GM18907 (cell line): Measurements from ENCODE around the gene MYH10.

ENCODE experiments used
- ATAC-seq: cut with Tn5 transposase; IDR thresholded peaks from one replicate; pipeline ENCODE4 v1.9.1; 2021; ENCODE audit warnings: mild to moderate bottlenecking, moderate library complexity; ENCODE audit not compliant: unreplicated experiment

Gene MYH10

DNA sequence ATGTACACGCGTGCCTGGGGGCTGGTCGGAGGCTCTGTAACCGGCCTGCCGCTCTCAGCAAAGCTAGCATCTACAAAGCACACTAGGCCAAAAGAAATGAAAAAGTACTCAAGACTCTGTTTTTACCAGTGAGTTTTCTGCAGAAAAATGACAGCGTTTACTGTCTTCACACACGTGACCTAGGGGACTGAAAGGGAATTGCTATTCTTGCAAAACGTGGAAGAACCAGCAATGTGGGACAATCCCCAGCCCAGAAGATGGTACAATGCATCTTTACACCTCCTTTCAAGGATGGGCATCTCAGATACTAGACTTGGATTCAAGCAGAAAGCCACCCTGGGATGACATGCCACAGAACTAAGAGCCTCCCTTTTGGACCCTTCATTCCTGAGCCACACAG lies 153.4 kb downstream of the MYH10 start:
- no peak for ATAC-seq

DNA sequence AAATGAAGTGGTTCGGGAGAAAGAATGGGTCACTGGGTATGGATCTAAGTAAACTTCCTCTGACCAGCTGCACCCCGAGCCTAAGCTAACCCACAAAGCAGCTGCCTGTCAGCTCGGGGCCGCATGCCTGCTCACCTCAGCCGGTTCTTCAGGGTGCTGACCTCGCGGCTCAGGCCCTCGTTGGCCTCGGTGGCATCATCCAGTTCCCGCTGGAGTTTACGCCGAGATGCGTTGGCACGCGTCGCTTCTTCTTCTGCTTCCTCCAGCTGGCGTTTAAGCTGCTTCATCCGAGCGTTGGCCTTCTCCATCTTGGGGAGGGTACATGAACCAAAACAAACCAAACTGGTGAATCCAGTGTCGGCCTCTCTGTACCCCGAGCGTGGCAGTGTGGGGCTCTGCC lies 153.8 kb downstream of the MYH10 start:
- no peak for ATAC-seq

DNA sequence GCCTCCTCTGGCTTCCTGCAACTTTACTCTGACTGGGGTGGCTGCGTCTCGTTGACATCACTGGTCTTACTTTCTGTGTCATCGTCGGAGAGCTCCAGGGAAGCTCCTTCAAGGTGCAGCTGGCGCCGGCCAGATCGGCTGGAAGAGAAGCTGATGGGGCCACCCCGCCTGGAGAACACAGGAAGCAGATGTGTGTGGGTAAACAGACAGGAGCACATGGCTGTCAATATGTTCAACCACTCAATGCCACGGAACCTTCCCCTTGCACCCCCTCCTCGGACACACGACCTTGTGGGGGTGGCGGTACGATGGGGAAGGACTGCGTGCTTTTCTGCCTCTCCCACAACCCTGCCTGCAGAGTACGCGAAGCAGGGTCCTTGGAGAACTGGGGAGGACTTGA lies 154.7 kb downstream of the MYH10 start:
- no peak for ATAC-seq

DNA sequence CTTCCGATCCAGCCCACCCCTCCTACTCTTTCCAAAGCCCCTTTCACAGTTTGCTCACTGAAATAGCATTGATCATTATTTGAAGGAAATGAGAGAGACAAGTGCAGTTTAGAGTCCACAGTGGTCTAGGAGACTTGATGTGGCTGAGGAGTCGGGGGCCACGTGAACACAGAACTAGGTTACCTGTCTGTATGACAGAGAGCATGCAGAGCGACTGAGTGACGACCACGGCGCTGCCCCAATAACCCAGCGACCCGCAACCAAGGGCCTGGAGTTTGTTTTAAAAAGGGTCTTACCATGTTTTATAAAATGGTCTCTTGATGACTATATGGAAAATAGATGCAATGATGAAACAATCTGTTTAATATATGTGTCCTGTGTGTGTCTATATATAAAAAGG lies 155.3 kb downstream of the MYH10 start:
- no peak for ATAC-seq

DNA sequence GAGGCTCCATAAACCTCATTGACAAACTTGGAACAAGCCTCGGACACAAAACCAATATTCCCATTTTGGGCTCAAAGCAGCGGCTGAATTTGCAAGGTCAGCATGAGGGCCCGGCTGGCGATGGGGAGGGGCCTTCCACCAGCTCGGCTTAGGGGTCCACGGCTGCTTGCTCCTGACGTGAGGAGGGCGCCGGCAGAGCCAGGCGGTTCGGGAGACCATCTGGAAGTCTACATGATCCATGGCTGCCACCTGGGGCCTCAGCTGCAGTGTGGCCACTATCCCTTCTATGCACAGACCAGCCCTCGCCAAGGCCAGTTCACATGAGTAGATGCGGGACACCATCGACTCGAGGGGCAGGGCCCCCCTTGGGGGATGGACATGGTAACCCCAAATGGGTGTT lies 155.7 kb downstream of the MYH10 start:
- ATAC-seq: no peak

DNA sequence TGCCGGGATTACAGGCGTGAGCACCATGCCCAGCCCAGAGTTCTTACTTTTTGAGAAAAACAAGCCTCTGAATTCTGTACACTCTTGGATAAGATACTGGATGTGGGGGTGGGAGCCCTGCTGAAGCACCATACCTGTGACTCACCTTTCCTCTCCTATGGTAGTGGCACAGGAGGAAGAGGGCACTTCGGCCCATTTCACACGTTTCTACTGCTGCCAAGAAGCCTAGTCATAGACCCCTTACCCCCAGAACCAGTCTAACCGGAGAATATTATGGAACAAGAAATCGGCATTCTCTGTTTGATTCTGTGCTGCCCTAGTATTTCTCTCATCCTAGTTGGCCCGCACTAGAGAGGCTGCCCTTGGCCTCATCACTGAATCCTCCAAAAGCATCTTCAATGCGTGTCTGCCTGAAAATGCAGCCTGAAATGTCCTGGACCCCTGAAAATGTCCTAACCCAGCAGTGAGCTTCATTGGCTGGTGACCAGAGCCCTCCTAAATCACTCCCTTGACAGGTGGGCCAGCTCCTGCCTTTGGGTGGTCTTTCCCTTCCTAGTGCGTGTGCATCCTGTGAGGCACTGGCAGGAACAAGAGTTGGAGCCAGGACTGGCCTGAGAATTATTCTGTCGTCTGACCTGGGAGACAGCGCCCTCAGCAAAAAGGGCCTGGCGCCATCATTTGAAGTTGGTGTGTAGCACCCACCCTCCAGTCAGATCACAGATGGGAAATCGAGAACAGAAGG lies 156.9 kb downstream of the MYH10 start:
- no peak for ATAC-seq

DNA sequence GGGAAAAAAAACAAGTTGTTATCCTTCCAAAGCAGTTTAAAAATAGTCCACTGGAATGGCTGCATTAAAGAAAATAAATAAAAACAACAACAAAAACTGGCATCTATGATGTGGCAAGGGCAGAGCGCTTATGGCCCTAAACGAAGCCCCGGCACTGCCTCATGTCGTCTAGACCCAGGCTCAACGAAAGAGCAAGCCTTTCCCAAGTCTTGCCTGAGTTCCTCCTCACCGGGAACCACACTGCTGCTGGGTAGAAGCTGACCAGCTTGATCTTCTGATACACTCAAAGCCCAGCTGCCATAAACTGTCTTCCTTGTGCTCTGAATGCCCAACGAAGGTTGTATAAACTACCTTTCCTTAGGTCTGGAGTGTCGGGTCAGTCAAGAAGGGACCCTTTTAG lies 157.9 kb downstream of the MYH10 start:
- ATAC-seq: no peak

DNA sequence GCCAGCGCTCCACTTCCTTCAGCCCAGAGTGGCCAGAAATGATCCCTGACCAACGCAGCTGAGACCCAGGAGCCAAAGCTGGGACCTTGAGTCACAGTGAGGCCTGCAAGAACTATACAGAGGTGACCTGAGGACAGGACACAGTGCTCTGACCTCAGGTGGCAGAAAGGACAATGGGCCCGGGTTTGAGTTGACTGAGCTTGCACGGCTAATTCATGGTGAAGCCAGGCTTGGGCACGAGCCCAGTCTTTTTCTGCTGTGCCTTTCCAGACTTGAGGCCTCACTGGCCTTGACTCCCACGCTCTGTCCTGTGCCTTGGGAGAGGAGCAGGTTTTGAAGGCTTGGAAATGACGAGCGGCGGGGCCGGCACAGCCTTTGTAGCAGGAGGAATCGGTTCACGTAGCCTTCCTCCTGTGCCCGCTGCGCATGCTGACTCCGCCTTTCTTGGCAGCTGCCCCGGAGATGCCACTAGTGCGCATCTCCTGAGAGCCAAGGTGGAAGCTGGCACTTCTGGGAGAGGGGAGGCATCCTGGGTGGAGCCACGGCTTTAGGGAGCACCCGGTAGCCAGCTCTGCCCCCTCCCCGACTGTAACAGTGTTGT lies 160.0 kb downstream of the MYH10 start:
- no peak for ATAC-seq

DNA sequence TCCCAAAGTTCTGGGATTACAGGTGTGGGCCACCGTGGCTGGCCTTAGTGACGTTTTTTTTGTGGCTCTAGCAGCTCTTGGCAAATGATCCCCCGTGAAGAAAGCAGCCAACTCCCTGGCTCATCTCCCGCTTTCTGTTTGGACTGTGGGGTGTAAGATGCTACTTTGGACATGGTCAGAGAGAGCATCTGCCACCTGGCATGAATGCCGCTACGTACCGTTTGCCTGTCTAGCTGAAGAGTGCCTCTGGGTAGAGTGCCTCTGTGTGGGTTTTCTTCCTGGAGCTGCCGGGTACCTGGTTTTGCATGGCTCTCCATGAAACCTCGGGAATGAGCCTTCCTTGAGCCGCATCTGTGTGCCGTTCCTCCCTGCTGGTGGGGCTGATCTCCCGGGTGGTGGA lies 160.6 kb downstream of the MYH10 start:
- ATAC-seq: no peak

DNA sequence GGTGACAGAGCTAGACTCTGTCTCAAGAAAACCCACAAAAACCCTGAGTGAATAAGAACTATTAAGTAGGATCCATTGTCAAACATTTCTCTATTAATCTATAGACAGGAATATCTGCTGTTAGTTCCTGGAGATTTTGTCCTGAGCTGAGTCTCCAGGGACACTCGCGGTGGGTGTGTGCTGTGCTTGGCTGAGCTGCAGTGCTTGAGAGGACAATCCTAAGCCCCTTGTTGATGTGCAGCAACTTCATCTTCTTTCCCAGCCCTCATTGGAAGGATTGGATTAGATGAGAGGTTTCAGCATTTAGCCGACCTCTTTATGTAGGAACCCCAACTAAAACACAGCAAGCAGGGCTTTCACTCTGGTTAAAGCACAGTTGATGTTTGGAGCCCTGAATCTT lies 161.5 kb downstream of the MYH10 start:
- no peak for ATAC-seq

DNA sequence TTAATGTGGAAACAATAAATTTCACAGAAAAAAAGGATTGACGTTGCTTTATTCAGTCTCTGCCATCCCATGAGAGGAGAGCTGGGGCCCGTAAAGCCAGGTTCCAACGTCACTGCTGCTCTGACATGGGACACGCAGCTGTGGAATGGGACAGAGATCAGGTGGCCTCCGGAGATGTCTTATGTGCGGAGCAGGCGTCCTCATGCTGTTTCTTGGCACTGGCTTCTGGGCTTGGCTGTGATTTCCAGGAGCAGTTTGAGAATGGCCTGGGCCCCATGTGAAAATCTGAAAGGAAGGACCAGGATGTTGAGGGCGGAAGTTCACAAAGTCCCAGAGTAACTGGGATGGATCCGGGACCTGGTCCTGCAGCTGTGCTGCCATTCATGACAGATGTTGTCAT lies 162.4 kb downstream of the MYH10 start:
- no peak for ATAC-seq

DNA sequence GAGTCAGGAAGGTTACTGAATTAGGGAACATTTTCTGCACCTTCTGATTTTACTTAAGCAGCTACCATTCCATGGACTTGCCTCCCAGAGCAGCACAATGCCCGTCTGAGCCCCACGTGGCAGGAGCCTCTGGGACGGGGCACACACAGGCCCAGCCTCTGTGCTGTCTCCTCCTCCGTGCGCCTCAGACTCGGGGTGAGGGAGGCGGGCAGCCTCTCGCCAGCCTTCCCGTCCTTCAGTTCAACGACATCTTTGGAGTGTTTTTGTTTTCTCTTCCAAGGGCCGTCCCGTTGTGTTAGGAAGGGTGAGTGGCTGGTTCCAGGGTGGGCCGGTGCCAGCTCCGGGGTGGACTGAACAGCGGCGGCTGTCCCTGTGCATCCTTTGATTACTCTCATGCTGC lies 163.0 kb downstream of the MYH10 start:
- no peak for ATAC-seq

DNA sequence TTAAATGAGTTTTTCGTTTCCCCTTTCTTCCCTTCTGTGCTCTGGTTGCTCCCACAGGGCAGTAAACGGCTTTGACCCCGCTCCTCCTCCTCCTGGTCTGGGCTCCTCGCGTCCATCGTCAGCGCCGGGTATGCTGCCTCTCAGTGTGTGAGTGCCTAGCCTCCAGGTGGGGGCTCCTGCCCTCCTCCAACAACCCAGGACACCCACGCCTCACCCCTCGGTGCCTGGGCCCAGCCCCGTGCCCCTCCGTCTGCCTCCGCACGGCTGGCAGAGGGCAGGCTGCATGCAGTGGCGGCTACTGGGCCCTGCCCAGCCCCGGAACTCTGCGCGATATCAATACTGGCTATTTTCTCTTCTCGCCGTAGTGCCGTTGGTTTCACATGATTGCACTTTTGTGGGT lies 163.7 kb downstream of the MYH10 start:
- ATAC-seq: no peak

DNA sequence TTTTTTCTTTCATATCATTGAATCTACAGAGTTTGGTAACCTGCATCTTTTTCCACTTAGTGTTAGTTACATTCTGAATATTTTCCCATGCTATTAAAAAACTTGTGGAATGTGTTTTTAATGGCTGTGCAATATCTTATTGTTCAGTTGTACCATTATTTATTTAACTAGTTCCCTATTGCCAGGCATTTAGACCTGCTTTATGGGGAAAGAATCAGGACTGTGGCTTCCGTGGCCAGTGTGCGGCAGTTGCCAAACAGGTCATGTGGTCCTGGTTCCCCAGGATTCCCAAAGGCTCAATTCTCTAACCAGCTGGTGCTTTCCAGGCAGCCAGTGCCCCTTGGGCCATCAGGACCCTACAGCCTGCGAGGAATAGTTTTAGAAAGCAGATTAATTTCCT lies 164.1 kb downstream of the MYH10 start:
- no peak for ATAC-seq

DNA sequence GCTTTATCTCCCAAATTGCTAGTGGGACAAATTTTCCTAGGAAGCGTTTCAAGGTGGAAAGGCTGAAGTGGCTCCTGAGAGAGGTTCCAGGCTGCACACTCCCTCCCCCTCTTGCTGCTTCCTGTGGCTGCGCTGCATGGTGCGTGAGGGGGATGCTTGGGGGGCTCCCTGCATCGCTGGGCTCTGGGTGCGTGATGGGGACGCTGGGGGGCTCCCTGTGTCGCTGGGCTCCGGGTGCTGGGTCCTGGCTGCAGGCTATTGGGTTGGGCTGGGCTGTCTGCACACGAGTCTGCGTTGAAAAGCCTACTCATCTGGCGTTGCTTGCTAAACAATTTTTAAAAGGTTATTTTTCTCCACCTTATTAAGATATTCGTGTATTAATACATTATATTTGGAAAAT lies 164.8 kb downstream of the MYH10 start:
- ATAC-seq: no peak

DNA sequence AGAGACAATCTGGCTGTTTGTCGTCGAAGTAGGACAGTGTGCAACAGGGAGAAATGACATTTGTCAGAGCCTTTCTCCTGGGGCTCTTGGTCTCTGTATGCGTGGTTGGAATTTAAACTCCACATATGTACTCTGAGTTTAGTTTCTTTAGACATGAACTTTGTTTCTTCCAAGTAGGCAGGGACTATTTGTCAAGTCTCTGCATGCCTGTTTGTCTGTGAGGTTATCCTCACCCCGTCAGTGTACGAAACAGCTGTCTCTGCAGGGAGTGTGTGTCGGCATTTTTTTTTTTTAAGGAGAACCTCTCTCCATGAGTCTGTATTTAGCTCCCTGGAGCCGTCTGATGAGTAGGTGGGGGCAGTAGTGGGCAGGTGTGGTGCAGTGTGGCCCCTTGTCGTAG lies 165.2 kb downstream of the MYH10 start:
- ATAC-seq: no peak

DNA sequence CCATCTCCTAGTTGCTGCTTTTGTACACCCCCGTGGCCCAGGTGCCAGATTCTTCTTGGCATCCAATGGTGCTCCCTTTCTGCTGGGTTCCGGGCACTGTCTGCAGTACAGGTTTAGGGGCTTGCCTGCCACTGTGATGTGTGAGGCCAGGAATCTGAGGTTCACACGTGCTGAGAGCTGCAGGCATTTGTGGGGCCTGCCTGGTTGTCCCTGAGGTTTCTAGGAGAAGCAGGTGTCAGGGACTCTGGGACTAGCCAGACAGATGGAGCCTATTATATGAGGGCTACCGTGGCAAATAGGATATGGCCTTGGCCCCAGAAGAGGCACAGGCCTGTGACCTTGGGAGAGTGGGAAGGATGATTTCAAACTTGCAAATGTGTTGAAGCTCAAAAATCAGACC lies 165.6 kb downstream of the MYH10 start:
- ATAC-seq: no peak

DNA sequence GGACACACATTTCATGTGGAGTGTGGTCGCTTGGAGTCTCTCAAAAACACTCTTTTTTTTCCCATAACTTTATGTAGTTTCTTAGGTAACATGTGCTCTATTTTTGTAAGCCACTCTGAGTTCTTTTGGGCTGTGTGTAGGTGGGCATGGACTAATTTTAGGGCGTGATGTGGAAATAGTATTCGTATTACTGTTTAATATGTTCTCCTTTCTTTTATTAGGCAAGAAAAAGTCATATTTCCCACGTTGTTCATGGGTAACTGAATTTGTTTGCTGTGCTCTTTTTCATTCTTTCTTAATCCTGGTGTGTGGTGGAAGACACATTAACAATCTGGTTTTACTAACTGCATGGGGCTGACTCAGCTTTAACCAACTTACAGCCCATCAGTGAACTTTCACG lies 167.4 kb downstream of the MYH10 start:
- no peak for ATAC-seq

DNA sequence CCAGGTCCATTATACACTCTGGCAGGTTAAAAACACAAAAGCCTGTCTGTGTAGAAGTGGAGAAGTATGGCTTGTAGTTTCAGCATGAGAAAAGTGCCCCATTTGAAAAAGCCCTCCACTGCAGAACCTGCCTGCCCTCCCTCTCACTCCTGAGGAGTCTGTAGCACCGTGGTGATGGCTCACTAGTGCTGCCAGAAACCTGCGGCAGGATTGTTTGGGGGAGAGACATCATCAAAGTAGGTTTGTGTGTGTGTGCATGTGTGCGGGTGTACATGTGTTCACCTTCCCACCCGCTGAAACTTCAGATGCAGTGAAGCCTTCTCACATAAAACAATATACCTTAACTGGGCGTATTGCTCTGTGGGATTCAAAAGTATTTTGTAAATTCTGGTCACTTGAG lies 168.0 kb downstream of the MYH10 start:
- ATAC-seq: no peak

DNA sequence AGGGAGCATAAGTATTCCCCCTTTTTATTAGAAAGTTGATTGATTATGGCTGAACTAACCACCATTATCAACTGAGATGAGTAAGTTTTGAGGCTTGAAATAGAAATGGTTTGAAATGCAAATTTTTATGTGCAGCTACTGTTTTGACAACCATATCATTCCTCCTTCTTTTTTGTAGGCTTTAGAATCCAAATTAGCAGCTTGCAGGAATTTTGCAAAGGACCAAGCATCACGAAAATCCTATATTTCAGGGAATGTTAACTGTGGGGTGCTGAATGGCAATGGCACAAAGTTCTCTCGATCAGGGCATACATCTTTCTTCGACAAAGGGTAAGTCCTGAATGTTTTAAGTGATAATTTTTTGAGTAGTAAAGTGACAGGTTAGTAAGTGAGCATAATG lies 170.7 kb downstream of the MYH10 start:
- no peak for ATAC-seq

DNA sequence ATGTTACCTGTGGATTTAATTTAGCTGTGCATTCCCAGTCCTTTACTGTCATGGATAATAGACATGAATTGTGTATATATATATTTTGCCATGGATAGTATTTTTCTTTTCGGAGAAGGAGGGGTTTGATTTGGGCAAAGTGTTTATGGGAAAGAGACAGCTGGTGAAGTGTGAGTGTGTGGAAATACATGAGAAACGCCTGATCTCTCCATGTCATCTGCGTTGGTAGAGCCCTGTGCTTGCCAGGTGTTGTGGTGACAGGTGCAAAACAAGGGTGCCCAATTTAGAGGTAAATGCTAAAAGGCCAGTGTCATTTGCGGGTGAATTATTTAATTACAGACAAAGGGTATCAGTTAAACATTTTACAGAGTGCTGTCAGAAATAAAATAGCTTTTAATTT lies 171.4 kb downstream of the MYH10 start:
- ATAC-seq: no peak

DNA sequence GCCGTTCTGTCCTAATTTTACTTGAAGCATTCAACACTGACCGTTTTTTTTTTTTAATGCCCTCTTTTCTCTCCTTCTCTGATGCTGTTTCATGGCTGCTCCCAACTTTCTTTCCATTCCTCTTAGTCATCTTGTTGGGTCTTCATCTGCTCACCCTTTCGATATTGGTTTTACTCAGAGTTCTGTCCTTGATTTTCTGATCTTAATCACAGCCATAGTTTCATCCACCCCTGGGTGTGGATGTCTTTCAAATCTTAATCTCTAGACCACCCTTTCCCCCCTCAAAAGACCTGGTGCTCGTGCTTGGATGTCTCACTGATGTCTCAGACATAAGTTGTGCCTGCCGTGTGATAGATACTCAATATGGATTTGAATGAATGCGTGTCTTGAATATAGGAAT lies 172.4 kb downstream of the MYH10 start:
- no peak for ATAC-seq

DNA sequence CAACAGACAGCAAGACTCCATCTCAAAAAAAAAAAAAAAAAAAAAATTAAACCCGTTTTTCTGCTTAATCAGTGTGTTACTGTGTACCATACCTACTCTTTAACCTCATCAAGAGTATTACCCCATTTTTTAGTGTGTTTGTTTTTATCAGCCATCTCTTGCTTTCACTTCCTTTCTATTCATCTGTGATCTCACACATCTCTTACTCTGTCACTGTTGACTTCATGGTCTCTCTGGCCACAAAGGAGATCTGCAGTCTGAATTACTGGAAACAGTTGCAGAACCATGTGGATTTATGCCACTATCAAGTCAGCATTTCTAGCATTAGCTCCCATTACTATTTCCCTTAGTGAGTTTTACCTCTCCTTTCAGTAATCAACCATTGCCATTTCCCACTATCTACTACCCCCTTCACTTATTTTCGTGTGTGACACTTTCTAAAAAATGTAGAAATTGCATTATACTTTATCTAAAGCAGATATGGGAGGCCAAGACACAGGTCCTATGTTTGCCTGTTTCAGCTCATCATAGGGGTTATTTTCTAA lies 174.8 kb downstream of the MYH10 start:
- ATAC-seq: no peak
